Smooth muscle cell of the brain vasculature (primary cell): ENCODE results near the gene PRKAR2B.
"Not testable (repeated sequence)": the region's sequence is repeated elsewhere in the genome, so short reads cannot be mapped to it uniquely, and the experiment has no call there.

Source experiments
- DNase-seq: peaks from one replicate; pipeline ENCODE4 v3.0.0-alpha.2; 2012; ENCODE audit warnings: low read depth, low spot score

The PRKAR2B gene

DNA sequence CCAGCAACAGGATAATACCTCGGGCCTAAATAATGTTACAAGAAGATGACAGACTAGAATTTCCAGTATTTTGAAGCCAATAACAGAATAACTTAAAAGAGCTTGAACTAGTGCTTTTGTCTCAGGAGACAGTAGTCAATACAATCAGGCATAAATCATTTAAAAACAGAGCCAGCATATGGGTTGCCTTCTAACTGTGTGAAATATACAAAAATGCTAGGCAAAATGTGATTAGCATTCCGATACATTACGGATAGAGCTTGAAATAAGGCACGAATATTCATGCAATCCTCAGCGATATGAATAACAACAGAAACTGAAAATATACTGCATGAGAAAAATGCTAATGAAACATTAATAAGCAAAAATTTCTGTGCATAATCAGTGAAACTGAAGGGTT is 18.3 kb upstream of the PRKAR2B start:
- no peak for DNase-seq

DNA sequence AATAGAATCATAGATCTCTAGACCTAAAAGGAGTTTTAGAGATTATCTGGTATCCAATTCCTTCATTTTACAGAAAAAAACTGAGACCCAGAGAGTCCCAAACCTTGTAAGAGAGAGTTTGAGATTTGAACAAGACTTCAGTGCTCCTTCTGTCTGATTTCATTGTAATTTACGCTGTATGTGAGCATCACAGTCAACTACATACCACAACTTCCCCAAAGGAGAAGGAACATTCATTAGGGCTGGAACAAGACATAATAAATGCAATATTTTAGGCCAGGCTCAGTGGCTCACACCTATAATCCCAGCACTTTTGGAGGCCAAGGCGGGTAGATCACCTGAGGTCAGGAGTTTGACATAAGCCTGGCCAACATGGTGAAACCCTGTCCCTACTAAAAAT is 17.3 kb upstream of the PRKAR2B start:
- no peak for DNase-seq

DNA sequence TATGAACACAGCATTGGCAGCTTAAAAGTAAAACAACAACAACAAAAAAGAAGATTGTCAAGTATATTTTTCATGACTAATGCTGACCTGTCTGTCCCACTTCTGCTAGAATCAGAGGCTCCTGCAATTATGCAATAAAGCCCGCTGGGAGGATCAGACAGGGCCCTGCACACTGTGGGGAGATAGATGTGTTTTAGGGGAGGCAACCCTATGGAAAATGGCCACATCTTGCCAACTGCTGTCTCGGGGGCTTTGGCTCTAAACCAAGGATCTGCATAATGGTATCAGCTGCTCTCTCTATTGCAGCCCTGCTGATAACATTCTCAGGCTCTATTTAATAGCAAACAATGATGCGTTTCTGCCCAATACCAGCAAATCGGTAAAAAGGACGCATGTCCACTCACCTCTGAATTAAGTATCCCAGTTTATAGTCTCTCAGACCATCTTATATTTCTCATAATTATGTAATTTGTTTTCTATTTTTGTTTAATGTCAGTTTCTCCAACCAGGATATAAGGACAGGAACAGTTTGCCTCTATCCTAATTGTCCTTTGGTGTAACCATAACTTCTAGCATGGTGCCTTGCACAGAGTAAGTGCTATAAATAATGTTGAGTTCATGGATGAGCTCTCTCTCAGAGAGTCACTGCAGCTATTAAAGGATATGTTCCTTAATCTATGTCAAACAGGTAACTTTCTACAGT is 15.3 kb upstream of the PRKAR2B start:
- DNase-seq: no peak

DNA sequence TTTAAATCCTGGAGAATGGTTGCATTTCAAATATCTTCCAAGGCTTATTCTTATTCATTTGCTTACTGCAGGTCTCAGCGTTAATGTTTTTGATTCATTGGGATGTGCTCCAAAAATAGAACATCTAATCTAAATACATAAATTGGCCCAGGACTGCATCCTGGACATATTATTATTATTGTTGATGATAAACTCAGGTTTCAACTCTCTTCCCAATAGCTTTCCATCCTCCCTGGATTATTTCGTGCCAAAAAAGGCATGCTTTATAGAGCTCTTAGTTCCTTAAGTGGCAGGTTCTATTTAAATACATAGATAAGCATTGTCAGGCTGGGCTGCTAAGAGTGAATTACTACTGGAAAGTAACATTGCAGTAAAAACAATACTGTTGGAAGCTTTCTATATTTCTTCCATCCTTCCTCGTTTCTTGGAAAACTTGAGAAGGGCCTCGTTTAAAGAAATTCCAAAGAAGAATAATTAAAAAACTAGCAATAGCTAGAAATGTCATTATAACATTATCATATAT is 14.7 kb upstream of the PRKAR2B start:
- DNase-seq: no peak

DNA sequence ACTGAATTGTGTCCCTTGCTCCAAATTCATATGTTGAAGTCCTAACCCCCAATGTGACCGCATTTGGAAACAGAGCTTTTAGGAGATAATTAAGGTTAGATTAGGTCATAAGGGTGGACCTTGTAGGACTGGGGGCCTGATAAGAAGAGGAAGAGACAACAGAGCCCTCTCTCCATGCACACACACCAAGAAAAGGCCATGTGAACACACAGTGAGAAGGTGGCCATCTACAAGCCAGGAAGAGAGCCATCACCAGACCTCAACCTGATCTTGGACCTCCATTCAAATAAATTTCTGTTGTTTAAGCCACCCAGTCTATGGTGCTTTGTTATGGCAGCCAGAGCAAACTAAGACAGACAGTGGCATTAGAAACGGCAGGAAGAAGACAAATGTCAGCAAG is 12.5 kb upstream of the PRKAR2B start:
- DNase-seq: no peak

DNA sequence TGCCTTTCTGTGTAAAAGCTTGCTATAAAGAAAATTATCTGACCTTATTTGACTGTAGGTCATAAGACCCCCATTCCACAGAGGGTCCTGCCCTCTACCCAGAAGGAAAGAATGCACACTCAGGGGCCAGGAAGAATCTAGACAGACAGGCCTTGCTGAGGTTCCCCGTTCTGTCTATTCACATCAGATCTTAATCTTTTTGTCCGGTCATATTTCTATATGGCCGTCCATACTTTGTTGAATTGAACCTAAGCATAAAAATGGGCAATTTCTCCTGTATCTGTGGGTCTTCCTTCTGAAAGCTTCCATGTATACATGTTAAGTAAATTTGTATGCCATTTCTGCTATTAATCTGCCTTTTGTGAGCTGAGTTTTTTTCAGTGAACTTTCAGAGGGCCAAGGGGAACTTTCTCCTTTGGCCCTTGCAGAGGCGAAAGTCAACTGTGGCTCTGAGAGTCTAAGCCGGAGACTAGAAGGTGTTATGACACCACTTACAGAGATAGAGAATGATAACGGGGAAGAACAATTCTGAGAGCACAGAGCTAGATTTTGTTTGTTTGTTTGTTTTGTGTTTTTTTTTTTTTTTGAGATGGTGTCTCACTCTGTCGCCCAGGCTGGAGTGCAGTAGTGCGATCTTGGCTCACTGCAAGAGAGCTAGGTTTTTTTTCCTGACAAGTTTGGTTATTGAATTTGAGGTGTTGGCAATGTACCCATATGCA is 11.6 kb upstream of the PRKAR2B start:
- no peak for DNase-seq

DNA sequence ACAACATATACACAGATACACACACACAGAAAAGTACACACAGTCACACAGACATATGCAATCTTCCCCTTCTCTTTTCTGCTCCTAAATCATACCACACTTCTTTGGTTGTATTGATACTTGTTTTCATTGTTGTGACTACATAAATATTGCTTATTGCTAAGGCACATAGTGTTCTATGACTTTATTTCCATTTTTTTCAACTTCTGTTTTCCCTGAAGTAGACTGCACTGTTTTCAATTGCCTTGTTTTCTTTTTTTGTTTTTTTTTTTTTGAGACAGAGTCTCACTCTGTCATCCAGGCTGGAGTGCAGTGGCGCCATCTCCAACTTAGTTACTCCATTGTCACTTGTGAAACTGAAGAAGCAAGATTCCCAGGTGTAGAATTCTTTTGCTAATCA is 10.0 kb upstream of the PRKAR2B start:
- no peak for DNase-seq

DNA sequence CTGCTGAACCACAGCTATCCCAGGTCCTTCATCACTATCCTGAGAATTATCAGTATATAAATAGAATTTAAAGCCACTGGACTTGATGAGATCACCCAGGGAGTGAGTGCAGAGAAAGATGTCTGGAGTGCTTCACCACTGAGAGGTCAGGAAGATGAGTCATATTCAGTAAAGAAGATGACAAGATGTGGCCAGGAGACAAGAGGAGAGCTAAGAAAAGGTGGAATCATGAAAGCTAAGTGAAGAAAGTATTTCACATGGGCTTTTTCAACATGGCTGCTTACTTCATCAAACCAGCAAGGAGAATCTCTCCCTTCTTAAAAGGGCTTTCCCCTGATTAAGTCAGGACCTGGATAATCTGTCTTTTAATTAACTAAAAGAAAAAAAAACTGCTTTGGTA is 9.1 kb upstream of the PRKAR2B start:
- DNase-seq: no peak

DNA sequence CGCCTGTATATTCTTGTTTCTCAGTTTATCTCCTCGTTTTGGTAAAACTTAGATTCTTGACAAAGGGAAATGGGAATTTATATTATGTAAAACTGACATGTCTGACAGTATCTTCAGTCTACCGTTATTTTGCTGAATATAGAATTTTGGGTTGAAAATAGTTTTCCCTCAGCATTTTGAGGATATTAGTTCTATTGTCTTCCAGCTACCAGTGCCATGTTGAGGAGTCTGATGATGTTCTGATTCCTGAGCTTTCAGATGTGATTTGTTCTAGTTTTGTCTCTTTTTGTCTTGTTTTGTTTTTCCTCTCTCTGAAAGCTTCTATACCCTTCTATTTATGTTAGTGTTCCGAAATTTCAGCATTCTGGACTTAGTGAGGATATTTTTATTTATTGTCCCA is 8.0 kb upstream of the PRKAR2B start:
- no peak for DNase-seq

DNA sequence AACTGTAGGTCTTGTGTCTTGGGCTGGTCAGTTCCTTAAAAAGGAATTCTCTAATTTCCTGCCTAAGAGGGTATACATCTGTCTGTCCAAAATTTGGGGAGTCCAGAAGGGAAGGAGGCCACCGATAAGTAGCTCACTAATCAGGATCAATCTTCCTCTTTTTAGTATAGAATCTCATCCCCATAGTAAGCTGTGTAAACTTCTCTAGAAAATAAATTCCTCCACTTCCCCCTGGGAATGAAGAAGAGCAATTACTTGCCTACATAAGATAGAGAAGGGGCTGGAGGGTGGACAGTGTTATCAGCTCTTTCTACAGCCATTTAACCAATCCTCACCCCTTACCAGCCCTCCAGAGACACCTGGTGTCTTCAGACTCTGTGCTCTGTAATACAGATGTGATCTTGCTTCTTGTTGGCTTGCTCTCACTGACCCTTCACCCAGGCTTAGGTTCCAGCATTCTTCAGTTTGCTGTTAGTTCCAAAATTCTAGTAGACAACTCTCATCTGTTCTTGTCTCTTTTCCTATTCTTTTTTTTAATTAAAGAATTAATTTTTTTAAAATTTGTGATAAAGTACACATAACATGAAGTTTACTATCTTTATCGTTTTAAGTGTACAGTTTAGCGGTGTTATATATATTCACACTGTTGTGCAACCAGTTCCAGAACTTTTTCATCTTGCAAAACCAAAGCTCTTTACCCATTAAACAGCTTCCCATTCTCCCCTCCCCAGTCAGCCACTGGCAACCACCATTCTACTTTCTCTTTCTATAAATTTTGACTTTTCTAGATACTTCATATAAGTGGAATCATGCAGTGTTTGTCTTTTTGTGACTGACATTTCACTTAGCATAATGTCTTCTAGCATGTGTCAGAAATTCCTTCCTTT is 6.5 kb upstream of the PRKAR2B start:
- DNase-seq: no peak

DNA sequence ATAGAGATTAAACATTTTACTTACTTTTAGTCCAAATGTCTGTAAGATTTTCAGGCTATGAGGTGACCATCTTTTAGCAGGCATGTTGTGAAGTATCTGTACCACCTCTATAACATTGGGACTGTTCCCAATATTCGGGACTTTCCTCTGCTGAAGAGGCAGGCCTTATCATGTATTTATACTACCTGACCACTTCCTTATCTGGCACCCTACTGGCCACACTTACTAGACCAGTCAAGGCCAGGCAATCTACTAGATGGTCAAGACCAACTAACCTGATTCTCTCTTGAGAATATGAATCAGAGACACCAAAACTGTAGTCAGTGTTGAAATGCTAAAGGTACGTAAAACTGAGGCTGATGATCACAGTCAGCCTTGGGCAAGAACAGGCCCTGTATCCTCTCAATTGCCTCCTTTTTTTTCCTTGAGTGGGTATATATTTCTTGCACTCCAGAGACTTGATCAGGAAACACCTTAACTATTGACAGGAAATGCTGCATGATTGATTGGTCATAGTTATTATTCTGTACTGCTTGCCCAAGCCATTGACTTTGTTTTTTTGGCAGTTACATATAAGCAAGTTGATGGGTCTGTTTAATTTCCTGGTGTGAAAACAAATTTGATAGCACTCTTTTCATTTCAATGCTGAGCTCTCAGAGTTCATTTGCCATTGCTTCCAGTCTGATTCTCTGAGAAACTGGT is 5.2 kb upstream of the PRKAR2B start:
- no peak for DNase-seq

DNA sequence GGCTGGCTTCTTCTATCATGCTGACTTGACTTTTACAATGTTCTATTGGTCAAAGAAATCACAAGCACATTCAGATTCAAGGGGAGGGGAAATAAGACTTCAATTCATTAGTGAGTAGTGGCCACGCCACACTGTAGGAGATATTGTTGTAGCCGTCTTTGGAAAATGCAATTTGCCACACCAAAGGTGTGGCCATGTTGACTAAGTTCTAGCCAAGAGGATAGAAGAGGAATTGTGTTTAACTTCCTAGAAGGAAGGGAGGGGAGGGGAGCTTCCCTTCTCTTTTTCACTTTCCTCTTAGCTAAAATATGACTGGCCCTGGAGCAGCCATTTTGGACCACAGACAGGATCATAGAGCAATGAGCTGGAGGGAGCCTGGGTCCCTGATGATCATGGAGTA is 3.4 kb upstream of the PRKAR2B start:
- DNase-seq: no peak

DNA sequence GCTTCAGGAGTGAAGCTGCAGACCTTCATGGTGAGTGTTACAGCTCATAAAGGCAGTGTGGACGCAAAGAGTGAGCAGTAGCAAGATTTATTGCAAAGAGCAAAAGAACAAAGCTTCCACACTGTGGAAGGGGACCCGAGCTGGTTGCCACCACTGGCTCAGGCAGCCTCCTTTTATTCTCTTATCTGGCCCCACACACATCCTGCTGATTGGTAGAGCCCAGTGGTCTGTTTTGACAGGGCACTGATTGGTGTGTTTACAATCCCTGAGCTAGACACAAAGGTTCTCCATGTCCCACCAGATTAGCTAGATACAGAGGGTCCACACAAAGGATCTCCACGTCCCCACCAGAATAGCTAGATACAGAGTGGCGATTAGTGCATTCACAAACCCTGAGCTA is 2.7 kb upstream of the PRKAR2B start:
- DNase-seq: not testable (repeated sequence)

DNA sequence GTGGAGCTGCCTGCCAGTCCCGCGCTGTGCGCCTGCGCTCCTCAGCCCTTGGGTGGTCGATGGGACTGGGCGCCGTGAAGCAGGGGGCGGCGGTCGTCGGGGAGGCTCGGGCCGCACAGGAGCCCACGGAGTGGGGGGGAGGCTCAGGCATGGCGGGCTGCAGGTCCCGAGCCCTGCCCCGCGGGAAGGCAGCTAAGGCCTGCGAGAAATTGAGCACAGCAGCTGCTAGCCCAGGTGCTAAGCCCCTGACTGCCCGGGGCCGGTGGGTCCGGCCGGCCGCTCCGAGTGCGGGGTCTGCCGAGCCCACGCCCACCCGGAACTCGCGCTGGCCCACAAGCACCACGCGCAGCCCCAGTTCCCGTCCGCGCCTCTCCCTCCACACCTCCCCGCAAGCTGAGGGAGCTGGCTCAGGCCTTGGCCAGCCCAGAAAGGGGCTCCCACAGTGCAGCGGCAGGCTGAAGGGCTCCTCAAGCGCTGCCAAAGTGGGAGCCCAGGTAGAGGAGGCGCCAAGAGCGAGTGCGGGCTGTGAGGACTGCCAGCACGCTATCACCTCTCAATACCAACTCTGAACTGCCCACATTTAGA is 2.1 kb upstream of the PRKAR2B start:
- DNase-seq: not testable (repeated sequence)

DNA sequence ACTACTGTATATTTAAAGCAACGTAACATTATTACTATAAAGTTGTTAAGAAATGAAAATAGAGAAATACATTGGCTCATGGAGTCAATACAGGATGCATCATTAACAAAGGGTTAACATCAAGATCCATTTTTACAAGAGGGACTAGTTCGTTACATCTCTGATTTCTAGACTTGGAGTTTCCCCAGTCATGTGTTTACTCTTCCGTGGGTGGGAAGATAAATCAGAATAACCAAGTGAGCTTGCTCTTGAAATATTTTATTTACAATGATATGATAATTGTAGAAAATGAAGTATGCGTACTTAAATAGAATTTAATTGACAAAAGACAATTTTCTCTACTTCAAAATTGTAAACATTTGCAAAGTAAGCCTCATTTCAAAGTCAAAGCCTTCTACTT is 1.0 kb upstream of the PRKAR2B start:
- no peak for DNase-seq

DNA sequence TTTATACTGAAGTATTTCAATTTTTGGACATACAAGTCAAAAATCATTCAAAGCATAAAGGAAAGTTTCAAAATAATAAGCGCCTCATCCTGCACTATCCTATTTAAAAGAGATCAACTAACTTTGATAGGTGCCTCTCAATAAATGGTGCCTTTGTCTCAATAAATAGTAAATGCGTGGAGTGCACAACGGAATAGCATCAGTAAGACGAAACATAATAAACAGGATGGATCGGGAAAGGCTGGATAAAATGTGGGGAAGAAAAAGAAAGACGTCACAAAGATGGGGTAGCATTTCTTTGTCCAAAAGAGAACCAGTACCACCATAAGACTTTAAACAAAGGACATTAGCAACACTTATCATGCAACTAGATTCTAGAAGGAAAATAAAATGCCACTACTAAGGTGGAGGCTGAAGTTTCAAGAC is 571 bp upstream of the PRKAR2B start:
- no peak for DNase-seq

DNA sequence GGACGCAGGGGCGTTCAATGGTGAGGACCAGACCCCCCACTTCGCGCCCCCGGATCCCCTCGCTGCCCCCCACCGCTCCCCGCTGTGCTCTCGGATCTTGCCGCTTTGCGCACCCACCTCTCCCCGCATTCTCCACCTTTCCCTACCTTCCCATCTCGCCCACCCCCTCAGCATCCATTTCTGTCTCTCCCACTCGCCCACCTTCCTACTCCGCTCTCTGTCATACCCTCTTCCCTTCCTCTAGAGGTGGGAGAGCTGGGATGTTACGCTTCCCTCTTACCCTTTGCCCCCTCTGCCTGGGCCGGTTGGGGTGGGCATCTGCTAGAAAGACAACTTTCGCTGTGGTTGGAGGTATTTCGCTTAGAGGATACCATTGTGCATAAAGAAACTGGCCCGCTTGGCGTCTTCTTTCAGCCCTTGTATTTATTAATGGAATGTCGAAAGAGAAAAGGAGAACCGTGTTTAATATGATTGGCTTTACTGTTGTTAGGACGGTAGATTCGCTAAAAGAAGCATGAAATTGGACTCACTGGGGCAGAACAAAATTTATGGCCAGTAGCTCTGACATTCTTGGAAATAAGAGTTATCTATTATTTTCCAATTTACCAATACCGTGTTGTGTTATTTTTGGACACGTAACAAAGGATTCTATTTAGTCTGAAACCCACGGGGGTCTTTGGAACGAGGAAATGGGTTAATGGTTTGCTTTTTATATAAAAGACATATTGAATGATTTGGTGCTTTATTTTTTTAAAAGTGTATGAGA is 873 bp downstream of the PRKAR2B start:
- no peak for DNase-seq

DNA sequence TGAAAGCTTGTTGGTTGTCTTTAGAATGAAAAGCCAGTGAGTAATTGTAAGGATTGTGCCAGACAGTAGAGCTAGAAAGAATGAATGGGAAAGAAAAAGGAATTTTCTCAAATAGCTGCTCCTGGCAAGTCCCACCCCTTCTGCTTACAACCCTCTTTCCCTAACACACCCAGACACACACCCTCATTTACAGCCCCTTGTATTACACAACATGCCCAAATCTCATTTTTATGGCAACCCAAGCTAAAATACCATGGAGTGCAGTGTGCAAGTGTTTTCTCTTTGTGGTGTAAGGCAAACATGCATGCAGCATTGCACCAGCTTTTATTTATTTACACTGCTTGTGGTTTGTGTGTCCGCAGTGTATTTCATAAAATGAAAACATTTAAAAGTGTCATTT is 1.5 kb downstream of the PRKAR2B start:
- DNase-seq: no peak

DNA sequence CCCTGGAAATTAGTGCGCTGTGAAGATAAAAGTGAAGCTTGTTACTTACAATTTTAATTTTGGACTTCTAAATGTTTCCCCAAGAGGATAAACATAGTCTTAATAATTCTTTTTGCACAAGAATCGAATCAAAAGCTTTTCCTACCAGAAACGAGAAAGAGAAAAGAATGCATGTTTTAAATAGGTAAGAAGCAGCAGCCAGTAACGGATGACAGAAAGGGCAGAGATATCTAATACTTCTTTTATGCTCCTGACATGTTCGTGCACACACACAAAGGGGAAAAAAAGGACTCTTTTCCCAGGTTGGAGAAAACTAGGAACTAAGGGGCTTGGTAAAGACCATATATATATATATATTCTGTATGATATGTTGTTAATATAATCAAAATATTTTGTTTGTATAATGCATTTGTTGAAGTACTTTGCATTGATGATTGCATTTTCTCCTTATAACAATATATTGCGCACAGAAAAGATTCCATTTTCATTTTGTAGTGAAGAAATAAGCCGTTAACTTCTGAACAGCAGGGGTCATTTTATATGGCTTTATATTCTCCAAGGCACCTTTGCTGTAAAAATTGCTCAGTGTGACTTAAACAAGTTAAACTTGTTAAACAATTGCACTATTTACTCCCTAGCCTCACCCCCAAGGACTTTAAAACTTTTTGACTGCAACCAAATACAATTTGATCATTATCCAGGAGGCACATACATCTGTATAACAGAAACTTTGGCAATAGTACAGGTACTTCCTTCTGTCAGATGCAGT is 2.2 kb downstream of the PRKAR2B start:
- DNase-seq: no peak
